ENCODE measurements around the gene HTRA1.

GRCh38 chr10:122475100-122475499 is 13.7 kb downstream of the HTRA1 start:
- TF ChIP-seq, protein P1, sequence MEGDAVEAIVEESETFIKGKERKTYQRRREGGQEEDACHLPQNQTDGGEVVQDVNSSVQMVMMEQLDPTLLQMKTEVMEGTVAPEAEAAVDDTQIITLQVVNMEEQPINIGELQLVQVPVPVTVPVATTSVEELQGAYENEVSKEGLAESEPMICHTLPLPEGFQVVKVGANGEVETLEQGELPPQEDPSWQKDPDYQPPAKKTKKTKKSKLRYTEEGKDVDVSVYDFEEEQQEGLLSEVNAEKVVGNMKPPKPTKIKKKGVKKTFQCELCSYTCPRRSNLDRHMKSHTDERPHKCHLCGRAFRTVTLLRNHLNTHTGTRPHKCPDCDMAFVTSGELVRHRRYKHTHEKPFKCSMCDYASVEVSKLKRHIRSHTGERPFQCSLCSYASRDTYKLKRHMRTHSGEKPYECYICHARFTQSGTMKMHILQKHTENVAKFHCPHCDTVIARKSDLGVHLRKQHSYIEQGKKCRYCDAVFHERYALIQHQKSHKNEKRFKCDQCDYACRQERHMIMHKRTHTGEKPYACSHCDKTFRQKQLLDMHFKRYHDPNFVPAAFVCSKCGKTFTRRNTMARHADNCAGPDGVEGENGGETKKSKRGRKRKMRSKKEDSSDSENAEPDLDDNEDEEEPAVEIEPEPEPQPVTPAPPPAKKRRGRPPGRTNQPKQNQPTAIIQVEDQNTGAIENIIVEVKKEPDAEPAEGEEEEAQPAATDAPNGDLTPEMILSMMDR (IDR thresholded peaks at IDR 0.05): no peak
- TF ChIP-seq POLR2A (IDR thresholded peaks at IDR 0.05): no peak

Measured in esophagus squamous epithelium (tissue), 4 donors.